Measurements from ENCODE around the gene CORO1C. TPM values are rescaled to one million over a fixed set of nuclear protein-coding genes. Genes with fewer than 3 reads are reported as not detected.
A peak's percentile ranks its signal among the peaks of the same experiment; 100 is the strongest.

Gene CORO1C
- total RNA-seq, 1 donor from 2014 or later, result 128 TPM

GRCh38 chr12:108750526-108750925, 19.2 kb upstream of the CORO1C start:
- Histone ChIP-seq H3K36me3 (no peaks in the 10 kb centered on the region), H3K9me3 (ENCODE audit: low read depth) (no peaks in the 10 kb centered on the region), H4K20me1 (ENCODE audit: low read depth) (no peaks in the 10 kb centered on the region), H3K9ac (no peak overlapping the region), H3K27me3 (no peaks in the 10 kb centered on the region), H3K4me3 (no peak overlapping the region), H3K4me2 (no peak overlapping the region), H2AFZ (replicated peaks) (no peak overlapping the region), H3F3A (ENCODE audit: low read depth) (no peaks in the 10 kb centered on the region), H3K4me1 (peaks cover 3% of the 10 kb centered on the region), H3K27ac (no peak overlapping the region), H3K79me2 (ENCODE audit: low read depth) (no peaks in the 10 kb centered on the region)
- no peak overlapping the region for H3K4me3 Mint-ChIP-seq
- H3K27ac Mint-ChIP-seq, result peak overlapping the region; percentile 66
- H3K27me3 Mint-ChIP-seq (ENCODE audit: insufficient read depth, low read depth), result peaks cover 4% of the 10 kb centered on the region
- peaks cover 2% of the 10 kb centered on the region for H3K36me3 Mint-ChIP-seq
- TF ChIP-seq CTCF (IDR thresholded peaks at IDR 0.05) (no peak), EZH2phosphoT487 (IDR thresholded peaks at IDR 0.05) (no peak), EZH2 (IDR thresholded peaks at IDR 0.05) (no peak)
- peak; percentile 18 for DNase-seq (ENCODE audit: low spot score)
- no peaks in the 10 kb centered on the region for H3K9me3 Mint-ChIP-seq
- peaks cover 24% of the 10 kb centered on the region for H3K4me1 Mint-ChIP-seq

GRCh38 chr12:108747563-108747962, 16.2 kb upstream of the CORO1C start:
- no peaks in the 10 kb centered on the region for H3F3A ChIP-seq (ENCODE audit: low read depth)
- no peaks in the 10 kb centered on the region for H3K36me3 ChIP-seq
- H3K27ac ChIP-seq, result no peak overlapping the region
- peaks cover 3% of the 10 kb centered on the region for H3K4me1 ChIP-seq
- no peaks in the 10 kb centered on the region for H3K79me2 ChIP-seq (ENCODE audit: low read depth)
- H4K20me1 ChIP-seq (ENCODE audit: low read depth), result no peaks in the 10 kb centered on the region
- H2AFZ ChIP-seq (replicated peaks), result no peak overlapping the region
- DNase-seq (ENCODE audit: low spot score), result no peak
- peaks cover 2% of the 10 kb centered on the region for H3K36me3 Mint-ChIP-seq
- H3K4me3 Mint-ChIP-seq, result no peak overlapping the region
- H3K27me3 Mint-ChIP-seq (ENCODE audit: insufficient read depth, low read depth), result peaks cover 4% of the 10 kb centered on the region
- H3K9me3 ChIP-seq (ENCODE audit: low read depth), result no peaks in the 10 kb centered on the region
- H3K4me2 ChIP-seq, result no peak overlapping the region
- H3K4me1 Mint-ChIP-seq, result peaks cover 15% of the 10 kb centered on the region
- no peak overlapping the region for H3K9ac ChIP-seq
- H3K4me3 ChIP-seq, result no peak overlapping the region
- H3K27me3 ChIP-seq, result no peaks in the 10 kb centered on the region
- no peaks in the 10 kb centered on the region for H3K9me3 Mint-ChIP-seq
- TF ChIP-seq CTCF (IDR thresholded peaks at IDR 0.05), result no peak
- no peak for TF ChIP-seq EZH2 (IDR thresholded peaks at IDR 0.05)
- TF ChIP-seq EZH2phosphoT487 (IDR thresholded peaks at IDR 0.05), result no peak
- no peak overlapping the region for H3K27ac Mint-ChIP-seq

- H3K27ac Mint-ChIP-seq, result no peak overlapping the region
Observed at GRCh38 chr12:108745641-108746040, 14.3 kb upstream of the CORO1C start.

More at GRCh38 chr12:108745641-108746040, 14.3 kb upstream of the CORO1C start:
- no peaks in the 10 kb centered on the region for H3K79me2 ChIP-seq (ENCODE audit: low read depth)
- no peak overlapping the region for H3K4me3 ChIP-seq
- TF ChIP-seq CTCF (IDR thresholded peaks at IDR 0.05), result no peak
- TF ChIP-seq EZH2phosphoT487 (IDR thresholded peaks at IDR 0.05), result no peak
- TF ChIP-seq EZH2 (IDR thresholded peaks at IDR 0.05), result no peak
- no peaks in the 10 kb centered on the region for H3K27me3 ChIP-seq
- H2AFZ ChIP-seq (replicated peaks), result no peak overlapping the region
- H4K20me1 ChIP-seq (ENCODE audit: low read depth), result no peaks in the 10 kb centered on the region
- Mint-ChIP-seq H3K36me3 (peaks cover 2% of the 10 kb centered on the region), H3K4me3 (no peak overlapping the region), H3K27me3 (ENCODE audit: insufficient read depth, low read depth) (peaks cover 4% of the 10 kb centered on the region), H3K4me1 (peaks cover 6% of the 10 kb centered on the region), H3K9me3 (no peaks in the 10 kb centered on the region)
- no peak overlapping the region for H3K4me2 ChIP-seq
- no peak overlapping the region for H3K27ac ChIP-seq
- H3F3A ChIP-seq (ENCODE audit: low read depth), result no peaks in the 10 kb centered on the region
- DNase-seq (ENCODE audit: low spot score), result no peak
- H3K36me3 ChIP-seq, result no peaks in the 10 kb centered on the region
- no peaks in the 10 kb centered on the region for H3K9me3 ChIP-seq (ENCODE audit: low read depth)
- H3K4me1 ChIP-seq, result peaks cover 2% of the 10 kb centered on the region
- H3K9ac ChIP-seq, result no peak overlapping the region
